Mesenchymal stem cell (in vitro differentiated cells and primary cell): ENCODE data around the gene NOB1.
A peak's percentile ranks its signal among the peaks of the same experiment; 100 is the strongest.

Experiments used
- DNase-seq: peaks from one replicate; pipeline ENCODE4 v3.0.0-alpha.2; 2013
- H2AFZ ChIP-seq: one replicate; pipeline ENCODE4 v1.6.1; 2013; ENCODE audit warnings: low read depth, mild to moderate bottlenecking, control low read depth, inconsistent platforms, low read length, moderate library complexity
- H2AK5ac ChIP-seq: 2 replicates; pipeline ENCODE4 v1.6.1; 2013; ENCODE audit warnings: low read length, moderate library complexity, mild to moderate bottlenecking, inconsistent platforms; ENCODE audit not compliant: severe bottlenecking
- H2BK120ac ChIP-seq: one replicate; pipeline ENCODE4 v1.6.1; 2013; ENCODE audit warnings: low read depth, mild to moderate bottlenecking, inconsistent platforms, low read length, moderate library complexity
- H2BK12ac ChIP-seq, 2 experiments: one replicate each; pipeline ENCODE4 v1.6.1; 2013; ENCODE audit warnings: inconsistent platforms in 2 of 2, low read length in 2 of 2, mild to moderate bottlenecking in 2 of 2, moderate library complexity in 2 of 2, control low read depth in 1 of 2
- H2BK15ac ChIP-seq: one replicate; pipeline ENCODE4 v1.6.1; 2013; ENCODE audit warnings: mild to moderate bottlenecking, low read depth, inconsistent platforms; ENCODE audit not compliant: poor library complexity, severe bottlenecking
- H2BK5ac ChIP-seq: 2 replicates; pipeline ENCODE4 v1.6.1; 2013; ENCODE audit warnings: low read depth, mild to moderate bottlenecking, low read length, control low read depth, inconsistent platforms; ENCODE audit not compliant: poor library complexity, severe bottlenecking
- H3K14ac ChIP-seq, 2 experiments: one replicate each; pipeline ENCODE4 v1.6.1; 2013; ENCODE audit warnings: inconsistent platforms in 2 of 2, low read length in 2 of 2, control low read depth in 1 of 2, mild to moderate bottlenecking in 1 of 2, moderate library complexity in 1 of 2
- H3K18ac ChIP-seq, 2 experiments: one replicate each; pipeline ENCODE4 v1.6.1; 2013; ENCODE audit warnings: inconsistent platforms in 2 of 2, low read length in 2 of 2, control low read depth in 1 of 2, low read depth in 1 of 2, mild to moderate bottlenecking in 1 of 2
- H3K23ac ChIP-seq, 2 experiments: one replicate each; pipeline ENCODE4 v1.6.1; 2013; ENCODE audit warnings: inconsistent platforms in 2 of 2, low read length in 2 of 2, mild to moderate bottlenecking in 2 of 2, moderate library complexity in 2 of 2, control low read depth in 1 of 2
- H3K27ac ChIP-seq: 2 replicates; pipeline ENCODE4 v1.5.1; 2013; ENCODE audit warnings: mild to moderate bottlenecking, moderate library complexity, low read length, control low read depth, inconsistent platforms; ENCODE audit not compliant: poor library complexity, severe bottlenecking
- H3K27me3 ChIP-seq, 2 experiments: 2 replicates each; pipeline versions ENCODE4 v1.6.1 to v1.7.0; 2013; ENCODE audit warnings: low read length in 2 of 2, mild to moderate bottlenecking in 2 of 2, moderate library complexity in 2 of 2, control low read depth in 1 of 2, inconsistent platforms in 1 of 2; ENCODE audit not compliant: control insufficient read depth in 1 of 2, insufficient read depth in 1 of 2
- H3K36me3 ChIP-seq, 2 experiments: 2 replicates each; pipeline versions ENCODE4 v1.6.1 to v1.7.0; 2013; ENCODE audit warnings: low read length in 2 of 2, control low read depth in 1 of 2, inconsistent platforms in 1 of 2, low read depth in 1 of 2, mild to moderate bottlenecking in 1 of 2; ENCODE audit not compliant: insufficient read depth in 2 of 2, control insufficient read depth in 1 of 2
- H3K4ac ChIP-seq, 2 experiments: one replicate each; pipeline ENCODE4 v1.6.1; 2013; ENCODE audit warnings: inconsistent platforms in 2 of 2, low read length in 2 of 2, mild to moderate bottlenecking in 2 of 2, moderate library complexity in 2 of 2, control low read depth in 1 of 2, low read depth in 1 of 2
- H3K4me1 ChIP-seq: 2 replicates; pipeline ENCODE4 v1.6.1; 2013; ENCODE audit warnings: low read depth, low read length, control low read depth; ENCODE audit not compliant: control insufficient read depth, insufficient read depth
- H3K4me2 ChIP-seq: 2 replicates; pipeline ENCODE4 v1.6.1; 2013; ENCODE audit warnings: low read length, mild to moderate bottlenecking, inconsistent platforms; ENCODE audit not compliant: poor library complexity, severe bottlenecking
- H3K4me3 ChIP-seq, 2 experiments: 2 replicates each; pipeline versions ENCODE4 v1.5.1 to v1.7.0; 2013; ENCODE audit warnings: low read length in 2 of 2, mild to moderate bottlenecking in 2 of 2, control low read depth in 1 of 2, low read depth in 1 of 2; ENCODE audit not compliant: insufficient read depth in 1 of 2
- H3K79me1 ChIP-seq: replicated peaks from 2 replicates; pipeline ENCODE4 v1.6.1; 2013; ENCODE audit warnings: mild to moderate bottlenecking, control low read depth, low read length, inconsistent platforms; ENCODE audit not compliant: poor library complexity, severe bottlenecking
- H3K9ac ChIP-seq: 2 replicates; pipeline ENCODE4 v1.7.0; 2013; ENCODE audit warnings: mild to moderate bottlenecking, low read length, moderate library complexity
- H3K9me3 ChIP-seq: 2 replicates; pipeline ENCODE4 v1.7.0; 2013; ENCODE audit warnings: mild to moderate bottlenecking, low read length; ENCODE audit not compliant: control insufficient read depth
- H4K8ac ChIP-seq: one replicate; pipeline ENCODE4 v1.6.1; 2013; ENCODE audit warnings: inconsistent platforms, mild to moderate bottlenecking, low read length, moderate library complexity
- H4K91ac ChIP-seq: one replicate; pipeline ENCODE4 v1.6.1; 2013; ENCODE audit warnings: mild to moderate bottlenecking, low read length, inconsistent platforms
- WGBS: methylation state at CpG from one replicate; pipeline ENCODE4 v1.1.7; 2013; ENCODE audit warnings: mixed read lengths; 5-methylcytosine and 5-hydroxymethylcytosine counted together

NOB1 gene

DNA sequence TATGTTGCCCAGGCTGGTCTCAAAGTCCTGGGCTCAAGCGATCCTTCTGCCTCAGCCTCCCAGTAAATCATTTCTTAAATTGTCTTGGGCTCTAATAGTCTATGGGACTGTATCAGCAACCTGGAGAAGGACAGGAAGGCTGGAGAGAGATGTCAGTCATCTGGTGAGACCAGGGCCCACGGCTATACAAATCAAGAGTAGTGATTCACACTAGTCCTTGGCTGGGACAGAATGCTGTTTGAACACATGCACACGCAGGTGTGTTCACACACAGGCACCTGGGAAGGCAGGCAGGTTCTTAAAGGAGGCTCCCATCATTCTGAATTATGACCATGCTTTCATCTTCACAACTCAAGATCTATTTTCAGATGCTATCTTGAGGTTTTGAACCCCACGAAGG lies 42.4 kb downstream of the NOB1 start:
- H2BK5ac ChIP-seq: no peak overlapping the region
- H3K4me1 ChIP-seq: no peaks in the 10 kb centered on the region
- DNase-seq: no peak
- H3K14ac ChIP-seq: no peak overlapping the region
- H3K36me3 ChIP-seq: peaks cover 68 to 93% of the 10 kb centered on the region in 2 experiments
- no peak overlapping the region for H2BK120ac ChIP-seq
- H3K4me2 ChIP-seq: no peak overlapping the region
- WGBS: 98% methylated on average over 3 of the region's 4 CpGs
- H3K18ac ChIP-seq: no peak overlapping the region
- no peak overlapping the region for H3K4me3 ChIP-seq
- no peak overlapping the region for H2AK5ac ChIP-seq
- H3K9ac ChIP-seq: peak overlapping the region; percentile 61
- peaks cover 15% of the 10 kb centered on the region for H3K79me1 ChIP-seq
- no peak overlapping the region for H3K27ac ChIP-seq
- no peak overlapping the region for H2AFZ ChIP-seq
- no peaks in the 10 kb centered on the region for H3K27me3 ChIP-seq
- H2BK15ac ChIP-seq: no peak overlapping the region
- H3K23ac ChIP-seq: no peak overlapping the region
- H3K4ac ChIP-seq: no peak overlapping the region
- H4K91ac ChIP-seq: no peak overlapping the region
- no peak overlapping the region for H2BK12ac ChIP-seq
- no peaks in the 10 kb centered on the region for H3K9me3 ChIP-seq
- no peak overlapping the region for H4K8ac ChIP-seq

GRCh38 chr16:69711115-69711740 lies 43.5 kb downstream of the NOB1 start:
- no peak overlapping the region for H3K14ac ChIP-seq
- H4K91ac ChIP-seq: no peak overlapping the region
- no peak overlapping the region for H2AFZ ChIP-seq
- no peak for DNase-seq
- no peak overlapping the region for H2BK15ac ChIP-seq
- H2AK5ac ChIP-seq: peak overlapping the region; percentile 49
- no peak overlapping the region for H4K8ac ChIP-seq
- no peak overlapping the region for H3K4me3 ChIP-seq
- peaks cover 64 to 93% of the 10 kb centered on the region in 2 experiments for H3K36me3 ChIP-seq
- no peak overlapping the region for H3K23ac ChIP-seq
- no peak overlapping the region for H3K4me2 ChIP-seq
- H3K4ac ChIP-seq: no peak overlapping the region
- H3K27ac ChIP-seq: peak overlapping the region; percentile 31
- H3K9ac ChIP-seq: peak overlapping the region; percentile 61
- no peak overlapping the region for H2BK5ac ChIP-seq
- no peaks in the 10 kb centered on the region for H3K9me3 ChIP-seq
- H2BK12ac ChIP-seq: no peak overlapping the region
- H3K27me3 ChIP-seq: no peaks in the 10 kb centered on the region
- 96% methylated on average over 11 of the region's 12 CpGs for WGBS
- H2BK120ac ChIP-seq: no peak overlapping the region
- peaks cover 13% of the 10 kb centered on the region for H3K79me1 ChIP-seq
- H3K4me1 ChIP-seq: no peaks in the 10 kb centered on the region
- no peak overlapping the region for H3K18ac ChIP-seq

DNA sequence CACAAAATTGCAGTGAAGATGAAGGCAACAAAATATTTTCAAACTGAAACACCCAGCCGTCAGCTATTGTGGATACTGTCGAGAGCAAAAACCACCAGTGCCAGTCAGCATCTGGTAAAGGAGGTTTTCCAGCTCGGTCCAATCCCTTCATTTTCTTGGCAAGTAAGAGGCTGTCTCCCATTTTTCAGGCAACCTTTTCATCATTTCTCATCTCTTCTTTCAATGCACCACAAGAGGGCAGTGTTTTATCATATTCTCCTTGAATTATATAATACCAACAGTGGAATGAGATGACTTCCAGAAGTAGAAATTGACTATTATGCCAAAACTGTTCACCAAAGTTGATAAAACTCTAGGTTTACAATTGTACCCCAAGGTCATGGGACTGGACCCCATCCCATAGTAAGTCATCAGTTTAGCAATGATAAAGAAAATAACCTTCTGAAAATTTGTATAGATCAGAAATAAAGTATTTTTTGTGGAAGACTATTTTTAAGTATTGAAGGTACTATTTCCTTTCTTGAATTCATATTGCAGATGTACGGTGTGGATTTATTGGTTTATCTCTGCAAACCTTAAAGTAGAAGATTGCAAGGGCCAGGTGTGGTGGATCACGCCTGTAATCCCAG lies 45.2 kb downstream of the NOB1 start:
- DNase-seq: peak; percentile 74
- no peak overlapping the region for H3K4ac ChIP-seq

GRCh38 chr16:69707920-69708683 lies 46.6 kb downstream of the NOB1 start:
- no peak overlapping the region for H3K18ac ChIP-seq
- H3K36me3 ChIP-seq: peaks cover 43 to 82% of the 10 kb centered on the region in 2 experiments
- H3K79me1 ChIP-seq: peaks cover 11% of the 10 kb centered on the region
- H2BK12ac ChIP-seq: no peak overlapping the region
- H3K27ac ChIP-seq: no peak overlapping the region
- H4K8ac ChIP-seq: no peak overlapping the region
- H2BK120ac ChIP-seq: no peak overlapping the region
- no peak overlapping the region for H3K4me2 ChIP-seq
- H3K9ac ChIP-seq: no peak overlapping the region
- H2BK15ac ChIP-seq: no peak overlapping the region
- no peak overlapping the region for H2BK5ac ChIP-seq
- H3K4ac ChIP-seq: no peak overlapping the region
- no peak overlapping the region for H4K91ac ChIP-seq
- H3K4me3 ChIP-seq: no peak overlapping the region
- 93% methylated on average over 10 of the region's 10 CpGs for whole genome bisulfite sequencing
- H2AFZ ChIP-seq: no peak overlapping the region
- H3K9me3 ChIP-seq: no peaks in the 10 kb centered on the region
- H3K14ac ChIP-seq: no peak overlapping the region
- no peak overlapping the region for H3K23ac ChIP-seq
- H2AK5ac ChIP-seq: no peak overlapping the region
- H3K27me3 ChIP-seq: no peaks in the 10 kb centered on the region
- H3K4me1 ChIP-seq: no peaks in the 10 kb centered on the region
- DNase-seq: no peak

More for the DNA sequence above, 45.2 kb downstream of the NOB1 start:
- peaks cover 54 to 81% of the 10 kb centered on the region in 2 experiments for H3K36me3 ChIP-seq
- H3K4me3 ChIP-seq: no peak overlapping the region
- WGBS: 76% methylated on average over 5 of the region's 5 CpGs
- H3K27ac ChIP-seq: no peak overlapping the region
- no peak overlapping the region for H4K8ac ChIP-seq
- H3K9me3 ChIP-seq: no peaks in the 10 kb centered on the region
- H3K14ac ChIP-seq: no peak overlapping the region
- no peak overlapping the region for H2BK5ac ChIP-seq
- H2BK12ac ChIP-seq: no peak overlapping the region
- peaks cover 12% of the 10 kb centered on the region for H3K79me1 ChIP-seq
- no peak overlapping the region for H3K18ac ChIP-seq
- H3K9ac ChIP-seq: peak overlapping the region; percentile 36
- no peak overlapping the region for H4K91ac ChIP-seq
- no peak overlapping the region for H2AFZ ChIP-seq
- no peak overlapping the region for H2AK5ac ChIP-seq
- no peak overlapping the region for H2BK15ac ChIP-seq
- no peaks in the 10 kb centered on the region for H3K27me3 ChIP-seq
- H3K23ac ChIP-seq: no peak overlapping the region
- no peak overlapping the region for H2BK120ac ChIP-seq
- H3K4me1 ChIP-seq: no peaks in the 10 kb centered on the region
- H3K4me2 ChIP-seq: no peak overlapping the region
